Measurements from ENCODE around the gene ENOSF1.

- TF ChIP-seq EP300 (IDR thresholded peaks at IDR 0.05; ENCODE audit: low read depth) (no peak), CTCF (IDR thresholded peaks at IDR 0.05) (no peak)
These were observed 77.3 kb downstream of the ENOSF1 start for GRCh38 chr18:635171-635570.

Measured in transverse colon (tissue), 3 donors.